ENCODE results near the gene FADS3.

- TF ChIP-seq CTCF (IDR thresholded peaks at IDR 0.05; ENCODE audit: low read length) (no peak), EZH2 (IDR thresholded peaks at IDR 0.05; ENCODE audit: borderline replicate concordance, low read length) (no peak)
Observed at GRCh38 chr11:61874377-61874809, 17.0 kb downstream of the FADS3 start.
